GM12878 (cell line): ENCODE results near the gene KISS1R. TPM values are rescaled to one million over a fixed set of nuclear protein-coding genes. Genes with fewer than 3 reads are reported as not detected.

Experiments
- ATAC-seq: fragments of 200-7000 bp; cut with Tn5 transposase; 3 replicates; pipeline ENCODE4 v1.9.1; 2020; ENCODE audit warnings: mild to moderate bottlenecking, moderate library complexity
- BruUV-seq: library from RNA; stranded (reverse); fragments of 400-500 nt; replicated peaks from 2 replicates; lab custom pipeline; 2021; lab: Mats Ljungman, UMichigan
- CTCF ChIA-PET: fragments of 300-600 bp; sonication (Branson Sonifier 250); formaldehyde crosslinking; extraction: SDS; loops from one replicate; lab custom pipeline; 2021; ENCODE audit warnings: inconsistent platforms; lab: Yijun Ruan, JAX
- POLR2A ChIA-PET: fragments of 350-600 bp; formaldehyde crosslinking; extraction: SDS; loops from one replicate; lab custom pipeline; 2021; ENCODE audit warnings: inconsistent platforms; lab: Charles Lee
- RAD21 ChIA-PET: fragments of 300-600 bp; sonication (Branson Sonifier 250); formaldehyde crosslinking; loops from one replicate; lab custom pipeline; 2023; ENCODE audit warnings: antibody characterized with exemption; ENCODE audit not compliant: unreplicated experiment; lab: Charles Lee
- SMC1A ChIA-PET: fragments of 300-600 bp; sonication (Branson Sonifier 250); formaldehyde crosslinking; loops from one replicate; lab custom pipeline; 2023; ENCODE audit not compliant: unreplicated experiment, uncharacterized antibody; lab: Charles Lee
- DNase-seq: peaks from one replicate; pipeline ENCODE4 v3.0.0-alpha.2; 2011; ENCODE audit warnings: low read depth, low spot score
- FAIRE-seq: peaks from 3 replicates; lab custom pipeline; 2011; peaks lifted over from hg19 to GRCh38; lab: Jason Lieb, UNC
- H2AFZ ChIP-seq: 2 replicates; pipeline ENCODE4 v1.6.0; 2011; ENCODE audit warnings: low read depth, low read length, control low read depth; ENCODE audit not compliant: control insufficient read depth
- H3K27ac ChIP-seq: 2 replicates; pipeline ENCODE4 v1.5.1; 2011; ENCODE audit warnings: control low read depth; ENCODE audit not compliant: control insufficient read depth, insufficient read depth
- H3K27me3 ChIP-seq, 2 experiments: replicated peaks in 1 of 2; 2 replicates each; pipeline versions ENCODE4 v1.6.0 to v1.6.1; 2011; ENCODE audit warnings: low read length in 1 of 2; ENCODE audit not compliant: control insufficient read depth in 2 of 2, insufficient read depth in 2 of 2
- H3K36me3 ChIP-seq, 2 experiments: 2 replicates each; pipeline ENCODE4 v1.5.1; 2011; ENCODE audit warnings: low read length in 1 of 2; ENCODE audit not compliant: control insufficient read depth in 2 of 2, insufficient read depth in 2 of 2
- H3K4me1 ChIP-seq: 2 replicates; pipeline ENCODE4 v1.6.1; 2011; ENCODE audit warnings: mild to moderate bottlenecking, low read length, moderate library complexity, mixed read lengths; ENCODE audit not compliant: control insufficient read depth, insufficient read depth
- H3K4me2 ChIP-seq: 2 replicates; pipeline ENCODE4 v1.6.0; 2011; ENCODE audit warnings: control low read depth; ENCODE audit not compliant: control insufficient read depth, insufficient read depth
- H3K4me3 ChIP-seq: fragments of 200-600 bp; sonication (generic); 2 replicates; pipeline ENCODE4 v1.5.1; 2016
- H3K79me2 ChIP-seq: 2 replicates; pipeline ENCODE4 v1.6.0; 2011; ENCODE audit warnings: low read length; ENCODE audit not compliant: control insufficient read depth, insufficient read depth
- H3K9ac ChIP-seq: 2 replicates; pipeline ENCODE4 v1.8.0; 2011; ENCODE audit warnings: low read length, control low read depth, mixed read lengths; ENCODE audit not compliant: control insufficient read depth, insufficient read depth
- H3K9me3 ChIP-seq: replicated peaks from 3 replicates; pipeline ENCODE4 v1.5.1; 2011; ENCODE audit warnings: mild to moderate bottlenecking, low read length; ENCODE audit not compliant: control insufficient read depth, insufficient read depth
- H4K20me1 ChIP-seq: 2 replicates; pipeline ENCODE4 v1.6.0; 2011; ENCODE audit not compliant: control insufficient read depth, insufficient read depth
- ASH2L ChIP-seq: fragments of 300-600, 200-600 bp; sonication (generic); IDR thresholded peaks from 2 replicates; pipeline ENCODE4 v1.6.1; 2017; ENCODE audit warnings: low read depth, mild to moderate bottlenecking, borderline replicate concordance
- CREB1 ChIP-seq: IDR thresholded peaks from 2 replicates; pipeline ENCODE4 v1.6.1; 2012; ENCODE audit warnings: low read depth, mild to moderate bottlenecking, inconsistent platforms
- DPF2 ChIP-seq: fragments of 450-650 bp; IDR thresholded peaks from 2 replicates; pipeline ENCODE4 v1.6.1; 2017; ENCODE audit warnings: mild to moderate bottlenecking
- IRF3 ChIP-seq: fragments of 450-650 bp; IDR thresholded peaks from 2 replicates; pipeline ENCODE4 v1.6.1; 2014; ENCODE audit warnings: mild to moderate bottlenecking
- POLR2A ChIP-seq: IDR thresholded peaks from 2 replicates; pipeline ENCODE4 v1.6.1; 2011; ENCODE audit warnings: low read depth, mild to moderate bottlenecking, low read length
- SKIL ChIP-seq: fragments of 450-650 bp; IDR thresholded peaks from 2 replicates; pipeline ENCODE4 v1.6.1; 2017; ENCODE audit warnings: mild to moderate bottlenecking, low read depth, inconsistent platforms; ENCODE audit not compliant: poor library complexity, severe bottlenecking
- TAF1 ChIP-seq: IDR thresholded peaks from 2 replicates; pipeline ENCODE4 v1.6.1; 2011; ENCODE audit warnings: mild to moderate bottlenecking, low read depth, low read length, borderline replicate concordance
- WGBS: methylation state at CpG from one replicate; pipeline ENCODE4 v1.1.6; 2016; ENCODE audit warnings: low lambda C conversion rate; ENCODE audit not compliant: insufficient replicate concordance, insufficient coverage; ENCODE audit errors: missing lambda C conversion rate; 5-methylcytosine and 5-hydroxymethylcytosine counted together
- in situ Hi-C: fragments of 300-500 bp; cut with MboI; formaldehyde crosslinking; loops from 9 replicates; pipeline ENCODE4 v1.14.3; 2018; ENCODE audit warnings: mixed read lengths
- intact Hi-C: fragments of 100-400 bp; cut with micrococcal nuclease; formaldehyde crosslinking; loops from one replicate; pipeline ENCODE4 v1.14.2; 2022; ENCODE audit not compliant: unreplicated experiment
- polyA plus RNA-seq, 11 experiments: library from polyadenylated mRNA; depleted of rRNA in 4 of 11; unstranded in 6 of 11; stranded (reverse) in 5 of 11; fragments of >200 nt; fragmentation: Nextera tagmentation in 4 of 11; fragmentation: Illumina TruSeq in 1 of 11; extraction: Ambion mirVana in 4 of 11; extraction: Trizol in 1 of 11; gene quantifications; 1 replicate in 1 of 11; 2 replicates in 10 of 11; pipeline versions ENCODE4 v1.2.1 to v1.2.3, GENCODE V29; 2011 to 2016; ENCODE audit warnings: inconsistent platforms in 2 of 11, missing spikeins in 2 of 11, low read depth in 1 of 11
- total RNA-seq, 4 experiments: library from RNA; depleted of rRNA in 3 of 4; stranded (reverse); fragments of >200 nt in 3 of 4; fragmentation: Illumina TruSeq in 1 of 4; extraction: Trizol in 1 of 4; gene quantifications; 2 replicates each; pipeline versions ENCODE4 v1.2.1 to v1.2.3, GENCODE V29; 2013 to 2021

KISS1R gene
- total and polyA plus RNA-seq, 10 of the 15 experiments (the other 5 are each of a cell fraction or from before 2014, with no cell fraction given): 0.13 to 2.7 (median 1.4) TPM; not detected in 3

GRCh38 chr19:945401-946252, 28.5 kb downstream of the KISS1R start:
- POLR2A ChIA-PET: interaction anchor here (0.6 kb wide), 1 partner anchor 94 kb away, joined by 6 read pairs; no protein-coding TSS in a partner anchor
- BruUV-seq: no TSS peak
- ATAC-seq (no peak), FAIRE-seq (no peak), DNase-seq (no peak)
- intact Hi-C loops: no loop called here
- Histone ChIP-seq H3K9me3 (no peaks in the 10 kb centered on the region), H3K4me2 (no peak overlapping the region), H3K79me2 (peaks cover 55% of the 10 kb centered on the region), H2AFZ (no peak overlapping the region), H4K20me1 (no peaks in the 10 kb centered on the region), H3K9ac (no peak overlapping the region), H3K4me3 (no peak overlapping the region), H3K4me1 (peaks cover 35% of the 10 kb centered on the region), H3K27ac (no peak overlapping the region), H3K27me3 (no peaks in the 10 kb centered on the region), H3K36me3 (peaks cover 14 to 21% of the 10 kb centered on the region in 2 experiments)
- CTCF ChIA-PET: interaction anchor here (3.0 kb wide), 1 partner anchor 22 kb away, joined by 18 read pairs; no protein-coding TSS in a partner anchor
- WGBS: 88% methylated on average over 37 of the region's 37 CpGs
- SMC1A ChIA-PET: interaction anchor here (2.7 kb wide), 1 partner anchor 22 kb away, joined by 13 read pairs; no protein-coding TSS in a partner anchor
- no peak for TF ChIP-seq TAF1
- no peak for TF ChIP-seq DPF2
- TF ChIP-seq POLR2A: 0 out of 2 replicates have a peak, but pooled peaks have one; percentile 18
- RAD21 ChIA-PET: interaction anchor here (1.2 kb wide), 1 partner anchor 22 kb away, joined by 4 read pairs; no protein-coding TSS in a partner anchor
- in situ Hi-C loops: no loop called here

GRCh38 chr19:947090-947706, 30.1 kb downstream of the KISS1R start:
- H3K9me3 ChIP-seq: no peaks in the 10 kb centered on the region
- FAIRE-seq (no peak), ATAC-seq (peak; percentile 42), DNase-seq (no peak)
- RAD21 ChIA-PET: interaction anchor here (0.9 to 1.9 kb wide), 8 partner anchors 14 to 92 kb away, joined by 3 to 9 read pairs (median 6); partner anchors contain the start of genes ABCA7 and WDR18
- SMC1A ChIA-PET: interaction anchor here (1.4 to 2.7 kb wide), 2 partner anchors 24 to 36 kb away, joined by 6 to 13 read pairs; partner anchors contain the start of gene WDR18
- H3K27ac ChIP-seq: peak overlapping the region; percentile 99
- intact Hi-C loops: loop anchor here (1.0 kb wide), 1 partner anchor 22 kb away; no protein-coding TSS in a partner anchor
- POLR2A ChIA-PET: interaction anchor here (1.0 to 1.8 kb wide), 5 partner anchors 15 to 130 kb away, joined by 3 to 7 read pairs (median 4); partner anchors contain the start of gene WDR18
- H3K27me3 ChIP-seq: no peaks in the 10 kb centered on the region
- BruUV-seq: TSS peak; percentile 73
- CTCF ChIA-PET: interaction anchor here (1.2 to 3.0 kb wide), 4 partner anchors 23 to 91 kb away, joined by 3 to 18 read pairs (median 6); partner anchors contain the start of gene WDR18
- H3K4me2 ChIP-seq: peak overlapping the region; percentile 99
- H3K79me2 ChIP-seq: peaks cover 48% of the 10 kb centered on the region
- H4K20me1 ChIP-seq: no peaks in the 10 kb centered on the region
- in situ Hi-C loops: no loop called here
- WGBS: 1% methylated on average over 30 of the region's 30 CpGs
- H3K4me1 ChIP-seq: peaks cover 48% of the 10 kb centered on the region
- H3K36me3 ChIP-seq: peaks cover 8 to 15% of the 10 kb centered on the region in 2 experiments; a peak in 3 of 4 replicates
- peak overlapping the region; percentile 88 for H3K9ac ChIP-seq
- peak overlapping the region; percentile 54 for H3K4me3 ChIP-seq
- peak overlapping the region; percentile 46 for H2AFZ ChIP-seq
- peak; percentile 54; the same call in 1 of the 2 replicates for TF ChIP-seq ASH2L
- TF ChIP-seq SKIL: no peak
- TF ChIP-seq DPF2: no peak
- TF ChIP-seq CREB1: peak; percentile 88
- TF ChIP-seq IRF3: no peak
